Mesenteric fat pad (tissue), 1 donor: ENCODE data around the gene NTRK2. TPM values are rescaled to one million over a fixed set of nuclear protein-coding genes. Genes with fewer than 3 reads are reported as not detected.
"Not testable (repeated sequence)": the region's sequence is repeated elsewhere in the genome, so short reads cannot be mapped to it uniquely, and the experiment has no call there.

Experiments
- DNase-seq: peaks from one replicate; pipeline ENCODE4 v3.0.0-alpha.2; 2020; ENCODE audit warnings: low spot score
- total RNA-seq: library from RNA; stranded (reverse); fragmentation: NEBNext Ultra II Directional; extraction: Animal tissue kit (Norgen Biotek cat#: 25700); gene quantifications from one replicate; pipeline ENCODE4 v1.2.1, GENCODE V29; 2021
- donor health status: DM: yes; HTN: yes; CAD: no.

NTRK2 gene
- total RNA-seq, 1 donor from 2014 or later = 14.4 TPM

DNA sequence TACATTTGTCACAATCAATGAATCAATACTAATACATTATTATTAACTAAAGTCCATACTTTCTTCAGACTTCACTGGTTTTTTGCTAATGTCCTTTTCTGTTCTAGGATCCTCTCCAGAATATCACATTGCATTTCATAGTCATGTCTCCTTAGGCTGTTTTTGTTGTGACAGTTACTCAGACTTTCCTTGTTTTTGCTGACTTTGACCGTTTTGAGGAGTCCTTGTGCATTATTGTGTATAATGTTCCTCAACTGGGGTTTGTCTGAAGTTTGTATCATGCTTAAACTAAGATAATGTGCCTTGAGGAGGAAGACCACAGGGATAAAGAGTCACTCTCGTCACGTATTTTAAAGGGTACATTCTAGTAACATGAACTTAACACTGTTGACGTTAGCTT is 376.9 kb downstream of the NTRK2 start:
- no peak for DNase-seq

DNA sequence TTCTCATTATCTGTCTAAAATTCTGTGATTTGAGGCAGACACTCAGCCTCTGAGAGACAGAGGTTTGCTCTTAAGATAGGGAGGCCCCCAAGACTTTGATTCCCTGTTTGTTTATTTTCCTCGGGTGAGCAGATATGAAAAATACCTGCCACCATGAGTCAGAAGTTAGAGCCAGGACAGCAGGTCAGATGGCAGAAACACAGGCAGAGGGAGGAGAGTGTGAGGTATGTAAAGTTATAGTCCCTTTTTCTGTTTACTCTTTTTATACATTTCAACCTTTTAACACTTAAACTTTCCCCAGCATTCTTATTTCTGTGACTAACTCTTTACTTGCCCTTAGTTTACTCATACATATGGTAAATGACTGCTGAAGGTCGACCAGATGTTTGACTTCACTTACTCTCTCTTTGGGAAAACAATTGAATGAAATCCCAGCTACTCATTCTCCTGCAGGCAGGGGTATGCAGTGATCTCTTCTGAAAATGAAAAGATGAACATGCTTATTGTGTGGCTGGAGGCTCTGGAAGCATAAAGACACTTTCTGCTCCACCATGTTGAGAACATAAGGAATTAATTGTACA is 383.8 kb downstream of the NTRK2 start:
- DNase-seq = no peak

- DNase-seq = no peak
Measured at GRCh38 chr9:85054017-85054416, 384.5 kb downstream of the NTRK2 start.

- DNase-seq = no peak
Measured at GRCh38 chr9:85055506-85056202, 386.1 kb downstream of the NTRK2 start.

- DNase-seq = no peak
Measured at GRCh38 chr9:85056203-85056572, 386.7 kb downstream of the NTRK2 start.

GRCh38 chr9:85061969-85062368 is 392.4 kb downstream of the NTRK2 start:
- no peak for DNase-seq

DNA sequence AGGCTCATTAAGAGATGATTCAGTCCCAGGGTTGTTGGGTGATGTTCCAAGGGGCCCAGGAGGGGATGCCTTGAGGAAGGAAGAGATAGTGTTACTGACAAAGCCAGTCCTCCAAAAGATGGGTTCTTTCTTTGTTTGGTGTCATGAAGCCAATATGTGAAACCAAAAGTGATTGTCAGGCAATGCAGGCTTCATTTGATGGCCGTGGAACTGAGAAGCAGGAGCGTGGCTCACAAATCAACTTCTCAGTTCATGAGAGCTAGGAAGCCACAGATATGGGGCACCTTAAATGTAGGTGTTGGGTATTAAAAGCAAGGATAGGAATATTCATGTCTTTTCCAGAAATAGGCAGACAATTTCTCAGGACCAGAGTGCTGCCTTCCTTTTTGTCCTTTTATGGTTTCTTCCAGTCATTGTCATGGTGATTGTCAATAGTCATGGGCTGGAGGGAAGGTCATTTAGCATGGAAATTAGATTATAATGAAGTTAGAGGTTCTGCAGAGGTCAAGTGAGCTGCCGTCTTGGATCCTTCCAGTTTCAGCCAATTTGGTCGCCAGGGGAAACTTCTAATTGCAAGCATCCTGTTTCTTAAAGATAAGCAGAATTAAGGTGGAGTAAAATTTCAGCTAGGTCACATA is 393.0 kb downstream of the NTRK2 start:
- DNase-seq = no peak

GRCh38 chr9:85064811-85065371 is 395.4 kb downstream of the NTRK2 start:
- DNase-seq = no peak

GRCh38 chr9:85067792-85068191 is 398.3 kb downstream of the NTRK2 start:
- no peak for DNase-seq

GRCh38 chr9:85069421-85069820 is 399.9 kb downstream of the NTRK2 start:
- DNase-seq = not testable (repeated sequence)
